NCI-H526 (cell line): ENCODE results near the gene NEDD8.

ENCODE experiments used
- DNase-seq, 2 experiments: peaks; one replicate each; lab custom pipeline; 2025; lab: John Stamatoyannopoulos, UW

Gene NEDD8

DNA sequence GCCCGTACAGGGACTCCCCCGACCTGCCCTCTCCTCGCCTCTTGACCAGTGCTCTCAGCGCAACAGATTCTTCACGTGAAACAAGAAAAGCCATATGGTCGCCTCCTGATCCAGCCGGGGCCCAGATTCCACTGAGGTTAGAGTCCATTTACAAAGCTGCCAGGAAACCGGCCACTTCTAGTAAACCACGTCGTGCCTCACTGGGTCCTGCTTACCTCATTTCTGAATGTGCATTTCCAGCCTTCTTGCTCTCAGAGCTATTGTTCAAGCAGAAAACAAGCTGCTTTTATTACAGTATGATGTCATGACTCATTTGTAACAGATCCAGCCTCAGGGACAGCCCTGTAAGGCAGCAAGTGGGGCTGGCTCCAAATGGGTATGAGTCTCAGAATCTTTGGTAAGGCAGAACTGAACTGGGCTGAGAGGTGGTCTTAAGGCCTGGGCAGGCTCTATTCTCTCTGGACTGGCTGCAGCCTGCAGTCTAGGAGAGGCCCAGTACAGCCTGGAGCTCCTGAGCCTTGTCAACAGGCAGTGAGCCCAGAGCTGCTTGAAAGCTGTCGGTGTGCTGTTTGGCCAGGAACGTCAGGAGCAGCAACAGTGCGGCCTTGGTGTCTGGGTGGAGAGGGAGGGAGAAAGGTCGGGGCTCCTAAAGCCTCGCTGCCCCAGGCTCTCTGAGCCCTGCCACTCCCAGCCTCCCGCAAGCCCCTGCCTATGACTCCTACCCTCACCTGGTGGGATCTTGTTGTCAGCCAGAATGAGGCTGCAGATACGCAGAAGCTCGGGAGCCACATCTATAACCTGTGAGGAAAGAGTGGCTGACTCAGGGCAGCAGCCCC, 52.0 kb downstream of the NEDD8 start:
- peak in 1 of 2 experiments; percentile 16 for DNase-seq

DNA sequence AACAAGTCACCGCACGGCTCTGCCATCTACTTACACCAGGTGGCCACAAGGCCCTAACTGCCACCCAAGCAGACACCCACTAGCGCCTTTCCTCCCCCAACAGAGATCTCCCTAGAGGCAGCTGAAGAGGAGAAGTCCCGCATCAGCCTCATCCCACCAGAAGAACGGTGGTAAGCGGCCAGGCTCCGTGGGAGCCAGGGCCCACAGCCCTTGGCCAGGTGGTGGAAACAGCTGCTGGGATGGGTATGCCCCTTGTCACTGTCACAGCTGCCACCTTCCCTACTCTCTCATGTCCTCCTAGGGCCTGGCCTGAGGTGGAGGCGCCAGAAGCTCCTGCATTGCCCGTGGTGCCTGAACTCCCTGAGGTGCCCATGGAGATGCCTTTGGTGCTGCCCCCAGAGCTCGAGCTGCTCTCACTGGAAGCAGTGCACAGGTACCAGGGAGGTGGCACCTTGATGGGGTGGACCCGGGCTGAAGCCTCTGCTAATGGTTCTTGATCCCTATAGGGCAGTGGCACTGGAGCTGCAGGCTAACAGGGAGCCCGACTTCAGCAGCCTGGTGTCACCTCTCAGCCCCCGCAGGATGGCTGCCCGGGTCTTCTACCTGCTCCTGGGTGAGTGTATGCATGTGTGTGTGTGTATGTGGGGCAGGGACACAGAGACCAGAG, 52.7 kb downstream of the NEDD8 start:
- no peak for DNase-seq

DNA sequence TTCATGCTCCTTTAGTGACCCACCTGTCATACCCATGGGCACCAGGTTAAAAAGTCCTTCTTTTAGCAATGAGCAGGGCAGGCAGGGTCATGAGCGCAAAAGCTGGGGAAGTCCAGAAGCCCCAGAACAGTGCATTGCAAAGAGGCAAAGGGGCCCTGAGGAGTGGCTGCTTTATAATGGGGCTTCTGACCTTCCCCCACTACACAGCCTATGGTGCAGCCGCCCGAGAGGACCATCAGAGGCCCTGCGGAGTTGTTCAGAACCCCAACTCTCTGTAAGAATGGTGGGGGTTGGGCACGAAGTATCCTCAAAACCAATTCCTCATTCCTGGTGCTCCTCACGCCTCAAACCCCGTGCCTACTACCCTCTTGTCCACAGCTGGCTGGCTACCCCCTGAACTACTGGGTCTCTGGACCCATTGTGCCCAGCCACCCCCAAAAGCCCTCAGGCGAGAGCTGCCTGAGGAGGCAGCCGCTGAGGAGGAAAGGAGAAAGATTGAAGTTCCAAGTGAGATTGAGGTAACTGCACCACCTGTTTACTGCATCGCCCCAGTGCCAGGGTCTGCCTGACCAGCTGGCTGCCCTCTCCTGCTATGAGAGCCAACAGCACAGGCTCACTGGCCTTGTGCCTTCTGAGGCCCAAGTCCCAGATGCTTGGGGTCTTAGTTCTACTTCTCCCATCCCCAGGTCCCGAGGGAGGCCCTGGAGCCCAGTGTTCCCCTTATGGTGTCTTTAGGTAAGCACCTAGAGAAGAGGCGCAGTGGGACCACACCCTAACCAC, 53.6 kb downstream of the NEDD8 start:
- no peak for DNase-seq

DNA sequence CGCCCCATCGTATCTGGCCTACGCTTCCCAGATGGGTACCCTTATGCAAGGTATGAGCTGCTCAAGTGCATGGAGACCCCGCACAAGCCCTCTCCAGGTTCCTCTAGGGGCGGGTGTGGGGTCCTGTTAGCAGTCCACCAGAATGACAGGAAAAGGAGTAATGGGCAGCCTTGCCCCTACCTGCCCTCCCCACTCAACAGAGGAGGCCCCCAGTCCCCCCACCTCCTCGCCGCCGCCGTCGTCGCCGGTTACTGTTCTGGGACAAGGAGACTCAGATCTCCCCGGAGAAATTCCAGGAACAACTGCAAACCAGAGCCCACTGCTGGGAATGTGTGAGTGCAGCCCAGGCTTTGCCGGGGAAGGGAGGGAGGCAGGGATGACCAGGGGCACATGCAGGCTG, 54.3 kb downstream of the NEDD8 start:
- DNase-seq: no peak

DNA sequence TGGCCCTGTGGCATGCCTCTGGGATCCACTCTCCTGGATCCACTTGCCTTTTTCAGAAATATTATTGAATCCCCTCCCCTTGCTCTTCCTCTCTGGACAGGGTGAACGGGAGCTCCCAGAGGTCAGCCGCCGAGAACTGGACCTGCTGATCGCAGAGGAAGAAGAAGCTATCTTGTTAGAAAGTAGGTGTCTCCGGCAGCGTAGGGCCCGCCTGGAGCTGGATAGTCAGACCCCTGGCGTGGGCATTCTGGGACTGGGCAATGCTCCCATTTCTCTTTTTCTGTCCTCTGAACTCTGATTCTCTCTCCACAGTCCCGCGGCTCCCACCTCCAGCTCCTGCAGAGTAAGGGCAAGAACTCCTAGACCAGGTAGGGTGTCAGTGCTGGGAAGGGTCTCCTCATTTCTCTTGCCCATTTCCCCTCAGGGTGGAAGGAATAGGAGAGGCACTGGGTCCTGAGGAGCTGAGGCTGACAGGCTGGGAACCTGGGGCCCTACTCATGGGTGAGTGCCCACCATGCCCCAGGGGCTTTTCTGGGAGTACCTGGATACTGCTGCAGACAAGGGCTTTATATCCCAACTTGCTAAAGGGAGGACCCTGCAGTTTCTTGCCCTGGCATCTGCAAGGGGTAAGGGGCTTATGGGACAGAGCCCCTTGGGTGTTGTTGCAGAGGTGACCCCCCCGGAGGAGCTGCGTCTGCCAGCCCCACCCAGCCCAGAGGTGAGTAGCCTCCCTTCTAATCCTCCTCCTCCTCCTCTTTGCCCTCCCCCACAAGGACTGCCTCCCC, 54.9 kb downstream of the NEDD8 start:
- no peak for DNase-seq

DNA sequence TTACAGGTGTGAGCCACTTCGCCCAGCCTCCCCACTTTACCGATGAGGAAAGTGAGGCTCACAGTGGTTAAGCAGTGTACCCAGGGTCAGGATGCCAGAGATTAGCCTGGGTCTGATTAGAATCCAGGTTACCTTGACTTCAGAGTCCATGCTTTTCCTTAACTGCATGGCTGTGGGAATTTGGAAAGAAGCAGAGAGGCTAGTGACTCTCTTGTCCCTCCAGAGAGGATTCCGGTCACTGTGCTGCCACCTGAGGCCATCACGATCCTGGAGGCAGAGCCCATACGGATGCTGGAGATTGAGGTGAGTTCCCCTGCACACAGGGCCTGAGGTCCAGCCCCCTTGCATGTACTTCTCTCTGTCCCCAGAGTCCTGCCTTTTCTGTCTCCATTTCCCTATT, 55.6 kb downstream of the NEDD8 start:
- DNase-seq: no peak

DNA sequence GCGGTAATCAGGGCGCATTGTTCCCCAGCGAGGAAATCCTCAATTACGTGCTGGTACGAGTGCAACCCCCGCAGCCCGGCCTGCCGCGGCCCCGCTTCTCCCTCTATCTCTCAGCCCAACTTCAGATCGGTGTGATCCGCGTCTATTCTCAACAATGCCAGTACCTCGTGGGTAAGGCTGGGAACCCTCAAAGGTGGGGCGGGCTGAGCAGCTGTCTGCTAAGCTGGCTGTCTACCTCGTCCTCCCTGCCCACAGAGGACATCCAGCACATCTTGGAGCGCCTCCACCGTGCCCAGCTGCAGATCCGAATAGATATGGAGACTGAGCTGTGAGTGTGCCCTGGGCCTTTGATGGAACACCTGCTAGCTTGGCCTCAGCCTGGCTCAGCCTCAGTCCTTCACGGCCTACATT, 59.3 kb downstream of the NEDD8 start:
- DNase-seq: peak in 1 of 2 experiments; percentile 27

DNA sequence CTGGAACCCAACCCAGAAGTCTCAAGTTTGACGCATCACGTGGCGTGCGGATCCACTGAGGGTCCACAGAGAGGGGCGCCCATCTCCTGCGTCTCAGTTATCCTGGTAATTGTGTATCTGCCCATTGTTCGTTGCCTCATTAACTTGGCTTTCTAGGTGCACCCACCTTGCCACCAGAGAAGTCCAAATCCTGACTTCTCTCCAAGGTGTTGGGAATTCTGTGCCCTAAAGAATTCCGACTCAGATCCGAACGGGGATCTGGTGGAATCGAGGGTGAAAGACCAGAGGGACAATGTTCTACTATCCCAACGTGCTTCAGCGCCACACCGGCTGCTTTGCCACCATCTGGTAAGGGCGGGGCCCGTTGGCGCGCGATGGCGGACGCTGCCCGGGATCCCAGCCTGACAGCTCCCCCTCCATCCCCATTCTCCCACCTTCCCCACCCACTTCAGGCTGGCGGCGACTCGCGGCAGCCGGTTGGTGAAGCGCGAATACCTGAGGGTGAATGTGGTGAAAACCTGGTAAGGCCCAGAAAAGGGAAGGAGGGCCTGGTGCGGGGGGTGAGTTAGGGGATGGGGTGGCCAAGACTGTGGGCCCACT, 59.8 kb downstream of the NEDD8 start:
- peak; percentile 42 to 48 for DNase-seq

DNA sequence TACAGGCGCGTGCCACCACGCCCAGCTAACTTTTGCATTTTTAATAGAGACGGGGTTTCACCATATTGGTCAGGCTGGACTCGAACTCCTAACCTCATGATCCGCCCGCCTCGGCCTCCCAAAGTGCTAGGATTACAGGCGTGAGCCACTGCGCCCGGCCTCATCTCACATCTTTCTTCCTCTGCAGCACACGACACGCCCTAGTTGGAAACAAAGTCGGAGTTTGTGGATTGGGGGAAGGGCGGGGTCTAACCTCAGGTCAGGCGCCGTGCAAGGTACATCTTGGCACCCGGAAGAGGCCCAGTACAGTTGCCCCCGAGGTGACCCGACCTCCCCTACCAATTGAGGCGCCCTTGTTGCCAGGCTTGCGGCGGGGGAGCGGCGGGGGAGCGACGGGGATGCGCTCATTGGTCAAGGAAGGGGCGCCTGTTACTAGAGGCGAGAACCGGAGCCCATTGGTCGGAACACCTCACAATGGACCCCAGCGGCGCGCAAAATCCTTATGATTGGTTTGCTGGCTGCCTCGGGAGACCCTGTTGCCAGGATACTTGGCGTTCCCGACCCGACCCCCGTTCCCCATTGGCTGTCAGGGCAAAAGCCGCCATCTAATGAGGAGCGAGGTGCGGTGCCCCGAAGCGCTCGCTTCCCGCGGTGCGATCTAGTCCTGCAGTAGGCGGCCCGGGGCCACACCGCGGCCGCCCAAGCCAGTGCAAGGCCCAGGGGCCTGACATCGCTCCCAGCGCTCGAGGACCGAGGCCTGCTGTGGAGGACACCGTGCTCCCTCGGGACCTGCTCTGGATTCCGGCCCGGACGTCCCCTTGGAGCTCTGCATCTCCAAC, 60.5 kb downstream of the NEDD8 start, which contains the start of gene REC8:
Gene REC8, plus strand, starts transcription at position 659 of the 839 bp plus-strand sequence. CDS start 473 bp downstream, outside the sequence.
- DNase-seq: peak; percentile 99

DNA sequence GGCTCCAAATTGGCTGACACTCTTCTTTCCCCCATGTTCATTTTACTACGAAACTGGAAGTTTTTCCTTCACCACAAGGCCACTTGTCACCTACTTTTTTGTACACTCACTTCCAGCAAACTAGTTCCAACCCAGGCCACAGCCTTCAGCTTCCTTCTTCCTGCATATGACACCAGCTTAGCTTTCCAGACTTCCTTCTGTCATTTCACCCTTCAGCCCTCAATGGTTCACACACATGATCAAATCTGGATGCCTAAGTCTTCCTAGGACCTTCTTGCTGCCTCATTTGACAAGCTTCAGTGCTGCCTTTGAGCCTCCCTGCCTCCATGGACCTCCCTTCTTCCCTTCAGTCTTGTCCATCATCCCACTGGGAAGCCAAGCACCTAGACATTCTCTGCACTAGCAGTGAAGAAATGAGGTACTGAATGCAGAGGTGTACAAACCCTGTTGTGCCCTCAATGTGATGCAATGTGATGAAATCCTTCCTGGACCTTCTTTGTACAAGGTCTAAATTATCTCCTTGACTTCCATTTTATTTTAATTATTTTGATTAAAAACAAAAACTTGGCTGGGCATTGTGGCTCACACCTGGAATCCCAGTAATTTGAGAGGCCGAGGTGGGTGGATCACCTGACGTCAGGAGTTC, 64.6 kb downstream of the NEDD8 start:
- no peak for DNase-seq
